Measurements from ENCODE around the gene LPIN1. TPM values are rescaled to one million over a fixed set of nuclear protein-coding genes. Genes with fewer than 3 reads are reported as not detected.
A peak's percentile ranks its signal among the peaks of the same experiment; 100 is the strongest.

Gene LPIN1
- polyA plus RNA-seq, 1 donor from 2014 or later = 17.3 TPM

DNA sequence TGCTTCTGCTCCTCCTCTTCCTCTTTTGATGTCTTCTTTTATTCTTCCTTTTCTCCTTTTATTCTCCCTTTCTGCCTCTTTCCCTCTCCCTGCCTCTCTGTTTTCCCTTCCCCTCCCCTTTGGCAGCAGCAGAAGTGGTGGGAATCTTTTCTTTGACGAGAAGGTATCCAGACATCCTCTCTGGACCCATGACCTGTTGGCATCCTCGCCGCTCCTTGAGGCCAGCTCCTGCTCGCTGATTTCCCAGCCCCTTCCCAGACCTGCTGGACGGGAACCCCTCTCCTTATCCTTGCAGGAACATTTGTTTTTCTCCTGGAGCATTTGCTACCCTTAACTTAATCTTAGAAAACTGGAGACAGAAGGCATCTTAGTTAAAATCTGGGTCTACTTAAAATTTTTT, 130.5 kb downstream of the LPIN1 start:
- peaks cover 0 to 11% (median 9%) of the 10 kb centered on the region in 3 donors for H3K4me1 Mint-ChIP-seq
- H3K27ac Mint-ChIP-seq = no peak overlapping the region
- no peaks in the 10 kb centered on the region for H3K27me3 Mint-ChIP-seq
- peaks cover 2% of the 10 kb centered on the region for H3K36me3 Mint-ChIP-seq
- H3K4me3 Mint-ChIP-seq = peak overlapping the region in 1 of 4 donors; percentile 34
- H3K9me3 Mint-ChIP-seq = no peaks in the 10 kb centered on the region

Other genes starting within 250 kb of the LPIN1 start
- not detected for gene GREB1, start 212.6 kb upstream of the LPIN1 start, polyA plus RNA-seq
- not detected for gene NTSR2, start 76.4 kb upstream of the LPIN1 start, polyA plus RNA-seq

Measured in IgD-negative memory B cell (primary cell).